Amygdala (tissue), 56 donors: ENCODE measurements around the gene FARP1.

Source experiments
- DNase-seq, 56 donors: peaks; one replicate each; lab custom pipeline; 2025; lab: John Stamatoyannopoulos, UW

FARP1 gene

GRCh38 chr13:98173431-98174152 lies 30.7 kb downstream of the FARP1 start:
- no peak for DNase-seq

GRCh38 chr13:98174307-98174706 lies 31.4 kb downstream of the FARP1 start:
- DNase-seq, result no peak

DNA sequence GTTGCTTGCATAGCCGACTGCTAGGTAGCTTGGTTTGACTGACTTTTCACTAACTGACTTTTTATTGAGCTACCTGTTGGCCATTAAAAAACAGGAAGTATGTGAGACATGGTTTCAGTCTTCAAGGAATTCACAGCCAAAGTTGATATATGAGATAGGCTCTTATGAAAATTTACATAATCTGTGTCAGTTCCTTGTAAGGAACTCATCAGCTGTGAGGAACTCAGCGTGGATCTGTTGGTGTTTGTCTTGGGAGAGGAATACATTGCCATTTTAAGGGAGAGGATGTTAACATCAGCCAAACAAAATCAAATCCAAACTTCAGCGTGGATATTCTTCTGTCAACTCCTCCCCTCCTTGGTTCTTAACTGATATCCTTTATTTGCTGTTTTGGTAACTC lies 32.1 kb downstream of the FARP1 start:
- no peak for DNase-seq

GRCh38 chr13:98175823-98176222 lies 32.9 kb downstream of the FARP1 start:
- no peak for DNase-seq

DNA sequence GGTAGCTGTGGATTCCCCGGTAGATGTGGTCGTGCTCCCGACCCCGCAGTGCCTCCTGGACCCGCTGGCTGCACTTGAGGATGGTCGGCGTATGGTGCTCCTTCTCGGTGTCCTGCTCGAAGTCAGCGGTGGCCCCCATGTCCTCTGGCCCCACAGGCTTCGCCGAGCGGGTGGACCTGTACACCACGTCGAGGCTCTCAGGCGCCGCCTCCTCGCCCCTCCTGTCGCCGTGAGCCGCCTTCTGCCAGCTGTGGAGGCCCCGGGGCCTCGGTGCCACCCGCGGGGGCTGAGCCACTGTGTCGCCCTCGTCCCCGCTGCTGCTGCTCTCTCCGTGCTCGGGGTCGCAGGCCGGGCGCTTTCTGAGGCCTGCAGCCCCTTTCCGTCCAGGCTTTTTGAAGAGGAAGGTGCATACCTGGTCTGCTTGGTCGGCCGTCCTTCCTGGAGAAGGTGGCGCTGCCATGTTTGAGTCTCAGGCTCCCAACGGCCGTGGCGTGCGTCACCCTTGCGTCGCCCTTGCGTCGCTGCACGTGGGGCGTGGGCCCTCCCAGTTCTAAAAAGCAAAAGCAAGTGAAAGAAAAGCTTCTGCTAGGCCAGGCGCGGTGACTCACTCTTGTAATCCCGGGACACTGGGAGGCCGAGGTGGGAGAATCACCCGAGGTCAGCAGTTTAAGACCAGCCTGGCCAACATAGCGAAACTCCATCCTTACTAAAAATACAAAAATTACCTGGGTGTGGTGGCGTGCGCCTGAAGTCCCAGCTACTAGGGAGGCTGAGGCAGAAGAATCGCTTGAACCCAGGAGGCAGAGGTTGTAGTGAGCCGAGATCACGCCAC lies 34.1 kb downstream of the FARP1 start, which contains the start of gene RNF113B:
RNF113B (minus strand) TSS at position 493 of the 832 bp plus-strand sequence; CDS start at position 460, 33 bp downstream.
- DNase-seq, result no peak

GRCh38 chr13:98180092-98180491 lies 37.2 kb downstream of the FARP1 start:
- no peak for DNase-seq

GRCh38 chr13:98181111-98181815 lies 38.4 kb downstream of the FARP1 start:
- no peak for DNase-seq

DNA sequence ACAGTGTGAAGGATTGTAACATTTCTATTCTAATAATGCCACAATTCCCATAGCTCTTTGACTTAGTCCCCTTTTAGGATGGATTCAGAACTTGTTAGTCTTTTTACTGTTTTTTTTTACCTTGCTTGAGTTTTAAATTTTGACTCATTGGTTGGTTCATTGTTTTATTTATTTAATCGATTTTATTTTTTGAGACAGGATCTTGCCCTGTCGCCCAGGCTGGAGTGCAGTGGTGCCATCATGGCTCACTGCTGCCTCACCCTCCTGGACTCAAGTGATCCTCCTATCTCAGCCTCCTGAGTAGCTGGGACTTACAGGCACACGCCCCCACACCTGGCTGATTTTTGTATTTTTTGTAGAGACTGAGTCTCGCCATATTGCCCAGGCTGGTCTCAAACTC lies 39.3 kb downstream of the FARP1 start:
- no peak for DNase-seq

DNA sequence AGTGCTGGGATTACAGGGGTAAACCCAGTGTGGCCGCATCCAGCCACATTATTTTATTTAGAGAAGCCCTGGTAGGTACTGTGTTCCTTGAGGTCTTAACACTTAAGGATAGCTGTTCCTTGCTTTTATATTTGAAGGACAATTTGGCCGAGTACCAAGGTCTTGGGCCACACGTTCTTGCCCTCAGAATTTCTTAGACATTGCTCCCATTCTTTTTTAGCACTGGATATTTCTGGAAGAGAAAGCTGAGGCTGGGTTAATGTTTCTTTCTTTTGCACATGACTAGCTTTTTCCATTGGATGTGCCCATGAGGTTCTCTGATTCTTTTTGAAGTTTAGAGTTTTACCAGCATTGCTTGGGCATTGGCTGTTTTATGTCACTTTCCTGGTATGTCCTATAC lies 39.7 kb downstream of the FARP1 start:
- DNase-seq, result no peak

GRCh38 chr13:98184792-98185191 lies 41.9 kb downstream of the FARP1 start:
- no peak for DNase-seq

DNA sequence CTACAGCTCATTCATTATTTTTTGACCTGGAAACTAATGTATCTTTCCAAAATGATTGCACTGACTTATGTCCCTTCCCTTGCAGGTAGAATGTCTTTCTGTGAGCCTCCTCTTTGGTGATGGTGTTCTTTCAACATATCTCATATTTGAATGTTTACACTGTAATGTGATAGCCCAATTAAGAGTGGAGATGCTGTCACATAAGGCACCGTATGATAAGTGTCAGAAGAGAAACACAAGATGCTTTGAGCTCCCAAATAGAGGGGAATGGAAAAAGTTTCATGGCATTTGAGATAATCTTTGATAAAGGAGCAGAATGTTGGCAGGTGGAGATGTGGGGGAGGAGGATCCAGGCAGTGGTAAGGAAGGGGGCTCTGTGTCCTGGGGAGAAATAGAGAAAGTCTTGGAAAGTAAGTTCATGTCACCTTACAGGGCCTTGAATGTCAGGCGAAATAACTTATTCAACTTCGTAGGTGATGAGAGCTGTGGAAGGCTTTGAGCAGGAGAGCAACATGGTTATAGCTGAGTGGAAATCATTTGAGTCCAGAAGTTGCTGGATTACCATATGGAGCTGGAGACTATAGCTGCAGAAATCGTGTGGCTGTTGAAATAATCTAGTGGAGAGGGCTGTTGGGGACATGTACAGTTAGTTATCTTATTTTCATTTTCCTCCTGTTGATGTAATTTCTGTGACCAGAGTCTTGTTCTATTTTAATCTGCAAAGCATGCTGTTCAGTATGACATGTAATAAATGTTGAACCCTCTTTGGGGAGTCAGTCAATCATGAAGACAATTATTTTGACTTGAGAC lies 44.5 kb downstream of the FARP1 start:
- DNase-seq, result no peak

GRCh38 chr13:98187965-98188261 lies 45.0 kb downstream of the FARP1 start:
- peak in 19 of 56 donors; percentile 6 to 44 (median 19) for DNase-seq

GRCh38 chr13:98188544-98189166 lies 45.8 kb downstream of the FARP1 start:
- no peak for DNase-seq

DNA sequence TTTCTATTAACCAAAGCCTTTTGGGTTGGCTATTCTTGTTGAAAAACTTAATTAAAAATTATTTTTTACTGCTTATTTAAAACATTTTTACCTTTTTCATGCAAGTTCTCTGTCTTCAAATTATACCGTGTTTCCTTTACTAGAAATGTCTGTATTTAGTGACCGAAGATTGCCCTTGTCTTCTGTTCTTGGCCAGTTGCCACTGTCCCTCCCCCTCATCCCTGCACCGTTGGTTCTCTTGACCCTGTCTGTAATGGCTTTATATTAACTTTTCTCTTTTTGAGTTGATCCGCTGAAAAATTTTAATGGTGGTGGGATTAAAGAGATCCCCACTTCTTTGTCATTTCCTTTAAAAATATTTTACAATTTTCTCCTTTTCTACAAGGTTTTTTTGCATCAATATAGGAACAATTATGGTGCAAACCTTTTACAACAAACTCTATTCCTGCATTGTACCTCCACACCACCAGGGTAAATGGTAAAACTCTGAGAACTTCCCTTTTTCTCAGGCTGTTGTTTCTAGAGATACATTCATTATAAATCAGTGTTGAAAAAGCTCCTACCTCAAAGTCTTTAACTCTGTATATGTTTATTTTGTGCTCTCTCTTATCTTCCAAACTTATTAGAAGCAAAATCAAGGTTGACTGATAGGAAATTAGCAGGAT lies 47.1 kb downstream of the FARP1 start:
- DNase-seq, result no peak

DNA sequence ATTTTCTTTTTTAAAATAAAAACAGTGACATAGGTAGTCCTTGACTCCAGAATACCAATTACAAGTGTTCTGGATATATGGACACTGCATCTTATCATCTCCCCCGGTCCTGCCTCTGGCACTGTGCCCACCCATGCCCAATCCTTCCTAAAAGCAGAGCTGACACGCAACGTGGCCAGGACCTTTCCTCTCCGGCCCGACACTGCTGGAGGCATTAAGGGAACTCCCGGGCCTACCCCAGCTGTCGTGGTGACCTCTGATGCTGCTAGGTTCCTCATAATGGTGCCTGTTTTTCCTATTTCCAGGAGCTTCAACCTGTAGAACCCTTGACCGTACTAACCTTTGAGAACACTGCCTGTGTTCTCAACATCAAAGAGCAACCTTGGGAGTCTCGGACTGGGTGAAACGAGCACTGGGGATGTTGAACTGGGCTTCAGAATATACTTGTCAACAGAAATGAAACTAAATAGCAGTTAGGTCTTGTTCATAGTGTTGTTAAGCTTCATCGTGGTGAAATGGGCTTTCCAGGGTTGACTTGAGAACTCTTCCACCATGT lies 48.1 kb downstream of the FARP1 start:
- DNase-seq, result no peak

GRCh38 chr13:98192008-98192407 lies 49.1 kb downstream of the FARP1 start:
- DNase-seq, result no peak

- DNase-seq, result no peak
These were observed 52.3 kb downstream of the FARP1 start for GRCh38 chr13:98195054-98195791.

GRCh38 chr13:98198683-98199082 lies 55.8 kb downstream of the FARP1 start:
- DNase-seq, result no peak
